22Rv1 (cell line): ENCODE results near the gene TXNDC11.

Experiments used
- CTCF ChIP-seq: fragments of 450-650 bp; IDR thresholded peaks from 2 replicates; pipeline ENCODE4 v1.5.1; 2017; ENCODE audit warnings: mild to moderate bottlenecking
- ZFX ChIP-seq: fragments of 450-650 bp; IDR thresholded peaks from 2 replicates; pipeline ENCODE4 v1.6.1; 2017; ENCODE audit warnings: antibody characterized with exemption, borderline replicate concordance

GRCh38 chr16:11742536-11743307 lies at the start of gene TXNDC11:
- TF ChIP-seq CTCF (no peak), ZFX (no peak)
